Fibroblast of skin of back (primary cell): ENCODE measurements around the gene CCL20.
A peak's percentile ranks its signal among the peaks of the same experiment; 100 is the strongest.
"Not testable (repeated sequence)": the region's sequence is repeated elsewhere in the genome, so short reads cannot be mapped to it uniquely, and the experiment has no call there.

ENCODE experiments used
- DNase-seq: peaks from one replicate; pipeline ENCODE4 v3.0.0-alpha.2; 2013

CCL20 gene

DNA sequence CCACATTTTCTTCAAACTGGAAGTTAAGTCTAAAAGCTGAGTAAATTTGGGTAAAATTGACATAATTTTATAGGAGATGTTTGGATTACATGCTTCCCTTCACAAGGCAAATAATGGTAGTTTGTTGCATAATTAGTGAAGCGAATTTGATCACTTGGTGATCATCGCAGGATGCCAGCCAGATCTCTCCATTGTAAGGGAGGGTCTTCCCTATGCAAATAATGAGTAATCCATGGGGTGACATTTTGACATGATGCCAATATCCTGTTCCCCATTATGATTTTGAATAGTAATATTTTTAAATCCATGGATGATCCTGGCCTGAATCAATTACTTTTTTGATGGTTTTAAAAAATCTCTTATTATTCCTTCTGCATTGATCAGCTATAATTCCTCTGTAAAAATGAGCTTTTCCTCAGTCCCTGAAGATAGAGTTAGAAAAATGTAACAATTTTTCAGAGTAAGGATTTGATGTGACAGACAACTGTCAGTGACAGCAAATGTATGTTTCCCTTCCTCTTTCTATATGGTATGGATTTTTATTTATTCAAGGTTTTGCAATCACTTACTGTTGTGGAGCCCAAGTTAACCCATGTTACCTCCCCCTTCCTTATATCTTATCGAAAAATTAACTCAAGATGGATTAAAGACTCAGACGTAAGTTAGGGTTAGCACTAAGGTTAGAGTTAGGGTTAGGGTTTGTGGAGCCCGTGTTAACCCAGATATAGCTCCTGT is 21.4 kb downstream of the CCL20 start:
- DNase-seq: no peak

DNA sequence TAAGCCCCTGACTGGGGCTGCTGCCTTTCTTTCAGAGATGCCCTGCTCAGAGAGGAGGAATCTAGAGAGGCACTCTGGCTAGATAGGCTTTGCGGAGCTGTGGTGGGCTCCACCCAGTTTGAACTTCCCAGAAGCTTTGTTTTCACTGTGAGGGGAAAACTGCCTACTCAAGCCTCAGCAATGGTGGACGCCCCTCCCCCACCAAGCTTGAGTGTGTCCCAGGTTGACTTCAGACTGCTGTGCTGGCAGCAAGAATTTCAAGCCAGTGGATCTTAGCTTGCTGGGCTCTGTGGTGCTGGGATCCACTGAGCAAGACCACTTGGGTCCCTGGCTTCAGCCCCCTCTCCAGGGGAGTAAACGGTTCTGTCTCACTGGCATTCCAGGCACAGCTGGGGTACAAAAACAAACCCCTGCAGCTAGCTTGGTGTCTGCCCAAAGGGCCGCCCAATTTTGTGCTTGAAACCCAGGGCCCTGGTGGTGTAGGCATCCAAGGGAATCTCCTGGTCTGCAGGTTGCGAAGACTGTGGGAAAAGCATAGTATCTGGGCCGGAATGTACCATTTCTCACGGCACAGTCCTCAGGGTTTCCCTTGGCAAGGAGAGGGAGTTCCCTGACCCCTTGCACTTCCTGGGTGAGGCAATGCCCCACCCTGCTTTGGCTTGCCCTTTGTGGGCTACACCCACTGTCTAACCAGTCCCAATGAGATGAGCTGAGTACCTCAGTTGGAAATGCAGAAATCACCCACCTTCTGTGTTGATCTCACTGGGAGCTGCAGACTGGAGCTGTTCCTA is 25.9 kb downstream of the CCL20 start:
- DNase-seq: not testable (repeated sequence)

DNA sequence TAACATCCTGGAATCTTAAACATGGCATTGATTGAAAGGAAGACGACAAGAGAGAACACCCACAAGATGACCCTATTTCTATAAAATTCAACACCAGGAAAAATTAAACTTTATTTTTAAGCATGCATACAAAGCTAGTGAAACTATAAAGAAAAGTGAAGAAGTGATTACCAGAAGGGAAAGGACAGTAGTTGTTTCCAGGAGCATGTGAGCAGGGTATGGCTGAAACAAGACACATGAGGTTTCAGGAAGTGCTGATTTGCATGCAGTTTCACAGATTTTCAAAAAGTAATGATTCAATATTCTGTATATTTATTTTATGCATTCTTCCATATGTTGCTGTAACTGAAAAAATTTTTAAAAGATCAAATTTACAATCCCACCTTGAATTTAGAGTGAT is 33.2 kb downstream of the CCL20 start:
- DNase-seq: no peak

DNA sequence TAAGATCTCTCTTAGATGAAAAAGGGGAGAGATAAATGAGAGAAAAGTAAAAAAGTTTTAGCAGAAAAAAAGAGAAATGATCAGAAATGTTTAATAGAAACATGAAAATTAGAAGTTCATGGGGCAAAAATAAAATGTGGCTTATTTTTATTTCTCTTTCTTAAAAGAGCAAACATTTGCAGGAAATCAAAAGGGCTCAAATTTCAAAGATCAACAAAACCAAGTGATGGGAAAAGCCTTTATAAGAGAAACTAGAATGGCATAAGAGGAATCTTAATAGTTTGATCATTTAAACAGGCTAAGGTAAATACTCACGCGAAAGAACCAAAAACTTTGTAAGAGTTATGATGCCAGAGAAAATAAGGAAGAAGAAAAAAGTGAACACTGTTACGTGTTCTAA is 34.5 kb downstream of the CCL20 start:
- DNase-seq: no peak

GRCh38 chr2:227848586-227848985 is 34.9 kb downstream of the CCL20 start:
- DNase-seq: no peak

DNA sequence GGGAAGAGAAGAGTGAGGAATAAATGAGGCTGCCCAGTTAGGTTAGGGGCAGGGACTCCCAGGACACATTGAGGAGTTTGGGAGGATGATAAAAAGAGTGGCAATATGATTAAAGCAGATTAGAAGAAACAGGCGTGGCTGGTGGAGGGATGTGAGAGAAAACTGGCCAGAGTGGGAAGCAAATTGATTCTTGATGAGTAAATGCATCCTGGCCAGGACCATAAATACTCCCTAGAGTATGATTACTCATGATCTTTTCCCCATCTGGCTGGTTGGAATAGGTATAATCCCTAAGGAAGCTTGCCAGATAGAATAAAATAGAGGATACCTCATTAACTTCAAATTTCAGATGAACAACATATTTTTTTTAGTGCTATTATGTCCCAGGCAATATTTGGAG is 36.3 kb downstream of the CCL20 start:
- peak; percentile 11 for DNase-seq

DNA sequence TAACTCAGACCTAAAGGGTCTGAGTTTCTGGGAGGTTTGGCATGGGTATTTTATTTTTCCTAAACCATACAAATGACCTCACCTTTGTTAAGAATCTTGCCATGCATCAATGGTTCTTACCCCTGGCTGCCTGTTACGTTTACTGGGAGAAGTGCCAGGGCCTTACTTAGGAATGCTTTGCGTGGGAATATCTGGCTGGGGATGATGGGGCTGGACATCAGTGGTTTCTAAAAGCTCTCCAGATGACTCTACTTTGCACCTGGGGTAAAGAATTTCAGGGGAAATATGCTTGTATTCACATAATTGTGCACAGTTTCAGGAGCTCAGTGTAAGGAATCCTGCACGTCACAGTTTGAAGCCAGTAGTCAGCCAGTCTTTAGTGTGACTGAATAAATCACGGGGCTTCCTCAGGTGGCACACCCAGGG is 39.6 kb downstream of the CCL20 start:
- peak; percentile 36 for DNase-seq

GRCh38 chr2:227853765-227854271 is 40.2 kb downstream of the CCL20 start:
- DNase-seq: no peak

DNA sequence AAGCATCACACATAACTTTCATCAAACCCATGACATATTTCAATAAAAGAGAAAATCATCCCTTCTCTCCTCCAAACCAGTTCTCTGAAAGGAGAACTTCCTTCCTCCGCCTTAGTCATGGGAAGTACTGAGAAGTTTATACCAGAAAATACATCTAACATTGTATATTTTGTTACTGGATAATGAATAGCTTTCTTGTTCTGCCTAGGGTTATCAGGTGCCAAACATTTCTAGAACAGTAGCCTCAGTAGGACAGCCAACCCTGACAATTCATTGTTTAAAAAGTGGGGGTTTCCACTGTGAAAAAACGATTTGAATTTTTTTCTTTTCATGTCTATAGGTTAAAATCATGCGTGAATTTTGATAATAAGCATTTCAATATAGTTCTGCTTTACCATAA is 41.8 kb downstream of the CCL20 start:
- no peak for DNase-seq

DNA sequence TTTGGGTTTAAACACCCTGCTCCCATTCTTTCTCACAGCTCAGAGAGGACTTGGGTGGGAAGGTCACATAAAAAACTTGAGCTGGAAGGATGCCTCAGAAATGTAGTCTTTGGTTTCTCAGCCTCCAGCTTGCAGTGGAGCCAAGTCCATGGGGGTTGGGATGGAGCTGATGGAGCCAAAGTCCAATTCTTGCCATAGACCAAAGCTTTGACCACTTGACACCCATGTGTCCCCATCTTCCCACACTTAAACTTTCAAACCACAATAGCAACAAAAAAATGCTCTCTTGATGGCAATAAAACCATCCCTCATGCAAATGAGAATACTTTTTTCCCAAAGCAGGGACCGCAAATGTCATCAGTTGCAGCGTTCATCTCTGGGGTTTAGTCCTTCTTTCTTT is 43.1 kb downstream of the CCL20 start:
- no peak for DNase-seq

DNA sequence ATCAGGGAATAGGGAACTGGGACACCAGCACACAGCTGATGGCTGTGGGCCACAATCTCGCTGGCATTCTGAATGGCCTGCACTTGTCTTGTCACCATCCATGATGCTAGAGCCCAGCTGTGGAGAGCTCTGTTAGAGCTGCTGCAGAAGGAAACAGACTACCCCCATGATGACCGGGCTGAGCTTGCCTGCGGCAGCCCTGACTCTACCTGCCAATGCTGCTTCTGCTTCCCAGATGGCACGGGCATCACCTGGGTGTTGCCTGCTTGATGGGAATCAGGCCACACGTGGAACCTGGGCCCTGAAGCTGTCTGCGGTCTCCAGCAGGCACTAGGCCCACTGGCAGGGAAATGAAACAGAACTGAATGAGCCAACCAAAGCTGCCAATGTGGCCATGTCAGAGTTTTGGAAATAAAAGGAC is 46.6 kb downstream of the CCL20 start:
- no peak for DNase-seq

GRCh38 chr2:227861011-227861410 is 47.4 kb downstream of the CCL20 start:
- DNase-seq: no peak

- DNase-seq: peak; percentile 34
These were observed 48.6 kb downstream of the CCL20 start for GRCh38 chr2:227862227-227862740.

- DNase-seq: peak; percentile 87
These were observed 49.3 kb downstream of the CCL20 start for GRCh38 chr2:227862741-227863588.

DNA sequence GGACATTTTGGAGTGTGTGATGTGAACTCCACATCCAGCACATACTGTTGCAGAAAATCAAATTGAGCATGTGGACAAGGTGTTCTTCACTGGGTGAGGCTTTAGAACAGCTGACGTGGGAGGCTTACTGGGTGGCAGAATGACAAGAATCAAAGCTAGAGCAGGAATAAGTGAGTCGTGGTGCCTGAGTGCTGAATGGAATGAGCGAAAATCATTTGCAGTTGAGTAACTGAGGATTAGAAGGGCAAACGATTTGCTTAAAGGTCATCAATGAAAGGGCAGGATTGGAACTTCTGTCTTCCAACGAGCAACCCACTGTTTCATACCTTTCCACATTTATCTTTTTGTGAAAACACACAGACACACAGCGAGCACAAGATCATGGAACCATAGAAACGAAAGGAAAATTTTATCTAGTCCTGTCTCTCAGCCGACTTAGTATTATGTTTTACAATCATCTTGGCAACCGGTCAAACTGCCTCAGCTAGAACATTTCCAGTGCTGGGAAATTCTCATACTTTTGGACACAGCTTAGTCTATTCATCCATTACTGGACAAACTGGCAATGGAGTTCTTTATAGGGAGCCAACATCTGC is 50.6 kb downstream of the CCL20 start:
- DNase-seq: no peak

DNA sequence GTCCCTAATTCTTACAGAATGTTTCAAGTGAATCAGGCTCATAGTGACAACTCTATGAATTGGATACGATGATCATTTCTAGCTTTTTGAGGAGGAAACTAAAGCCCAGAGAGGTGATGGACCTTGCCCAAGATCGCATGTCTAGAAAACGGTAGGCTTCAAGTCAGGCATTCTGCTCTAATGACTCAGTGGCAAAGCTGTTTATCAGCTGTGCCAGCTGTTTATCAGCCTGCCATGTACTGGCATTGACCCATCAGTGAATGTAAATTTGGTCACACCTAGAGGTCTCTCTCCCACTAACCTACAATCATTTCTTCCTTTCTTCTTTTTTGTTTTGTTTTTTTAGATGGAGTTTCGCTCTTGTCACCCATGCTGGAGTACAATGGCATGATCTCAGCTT is 51.6 kb downstream of the CCL20 start:
- no peak for DNase-seq
